Cardiac septum (tissue), 1 donor: ENCODE data around the gene LPP. TPM values are rescaled to one million over a fixed set of nuclear protein-coding genes. Genes with fewer than 3 reads are reported as not detected.
"Not testable (repeated sequence)": the region's sequence is repeated elsewhere in the genome, so short reads cannot be mapped to it uniquely, and the experiment has no call there.

Experiments
- DNase-seq: peaks from one replicate; pipeline ENCODE4 v3.0.0-alpha.2; 2020; ENCODE audit warnings: low spot score
- intact Hi-C: fragments of 100-400 bp; cut with DNase I; formaldehyde crosslinking; loops from one replicate; pipeline ENCODE4 v1.14.0; 2022
- total RNA-seq: library from RNA; stranded (reverse); fragmentation: NEBNext Ultra II Directional; extraction: Animal tissue kit (Norgen Biotek cat#: 25700); gene quantifications from one replicate; pipeline ENCODE4 v1.2.1, GENCODE V29; 2021
- donor health status: DM: no; HTN: no; CAD: no.

Gene LPP
- total RNA-seq, 1 donor from 2014 or later, result 145 TPM

- intact Hi-C loops, result no loop called here
Observed at GRCh38 chr3:188602620-188603019, 448.7 kb downstream of the LPP start.

GRCh38 chr3:188604651-188605050 is 450.7 kb downstream of the LPP start:
- intact Hi-C loops, result no loop called here

More at GRCh38 chr3:188602620-188603019, 448.7 kb downstream of the LPP start:
- no peak for DNase-seq

GRCh38 chr3:188605231-188605630 is 451.3 kb downstream of the LPP start:
- intact Hi-C loops, result no loop called here
- no peak for DNase-seq

More at GRCh38 chr3:188604651-188605050, 450.7 kb downstream of the LPP start:
- DNase-seq, result no peak

GRCh38 chr3:188605905-188606304 is 451.9 kb downstream of the LPP start:
- no peak for DNase-seq
- intact Hi-C loops, result no loop called here

GRCh38 chr3:188607805-188608315 is 453.9 kb downstream of the LPP start:
- no peak for DNase-seq
- intact Hi-C loops, result no loop called here

- no peak for DNase-seq
- intact Hi-C loops, result no loop called here
Observed at GRCh38 chr3:188608401-188608800, 454.4 kb downstream of the LPP start.

- intact Hi-C loops, result not testable (repeated sequence)
Observed at GRCh38 chr3:188613721-188614120, 459.8 kb downstream of the LPP start.

GRCh38 chr3:188617270-188617669 is 463.3 kb downstream of the LPP start:
- intact Hi-C loops, result no loop called here
- DNase-seq, result no peak

More at GRCh38 chr3:188613721-188614120, 459.8 kb downstream of the LPP start:
- DNase-seq, result not testable (repeated sequence)

GRCh38 chr3:188617988-188618701 is 464.2 kb downstream of the LPP start:
- DNase-seq, result no peak
- intact Hi-C loops, result no loop called here

- intact Hi-C loops, result no loop called here
- DNase-seq, result no peak
Observed at GRCh38 chr3:188620752-188621151, 466.8 kb downstream of the LPP start.

- intact Hi-C loops, result no loop called here
- DNase-seq, result no peak
Observed at GRCh38 chr3:188624384-188624783, 470.4 kb downstream of the LPP start.

- intact Hi-C loops, result no loop called here
- DNase-seq, result no peak
Observed at GRCh38 chr3:188624828-188625227, 470.9 kb downstream of the LPP start.

- DNase-seq, result no peak
- intact Hi-C loops, result no loop called here
Observed at GRCh38 chr3:188627652-188628051, 473.7 kb downstream of the LPP start.

GRCh38 chr3:188631291-188632010 is 477.5 kb downstream of the LPP start:
- intact Hi-C loops, result no loop called here
- no peak for DNase-seq

GRCh38 chr3:188633206-188633605 is 479.2 kb downstream of the LPP start:
- intact Hi-C loops, result no loop called here
- no peak for DNase-seq

- intact Hi-C loops, result no loop called here
- DNase-seq, result no peak
Observed at GRCh38 chr3:188634285-188634684, 480.3 kb downstream of the LPP start.

- intact Hi-C loops, result no loop called here
- no peak for DNase-seq
Observed at GRCh38 chr3:188635258-188636042, 481.5 kb downstream of the LPP start.

GRCh38 chr3:188636292-188636691 is 482.3 kb downstream of the LPP start:
- DNase-seq, intact Hi-C loops: not testable (repeated sequence)

- DNase-seq, result no peak
- intact Hi-C loops, result no loop called here
Observed at GRCh38 chr3:188641076-188641475, 487.1 kb downstream of the LPP start.

- DNase-seq, result no peak
- intact Hi-C loops, result no loop called here
Observed at GRCh38 chr3:188643736-188644135, 489.8 kb downstream of the LPP start.
